ENCODE measurements around the gene CRACR2A. TPM values are rescaled to one million over a fixed set of nuclear protein-coding genes. Genes with fewer than 3 reads are reported as not detected.

Gene CRACR2A
- total RNA-seq: 1 to 10 TPM in 2 of 4 donors, under 1 TPM in 2; 0.47 to 1.7 (median 1.1) TPM

GRCh38 chr12:3752741-3753486 is at the start of gene CRACR2A:
Gene CRACR2A, minus strand, starts transcription at chr12:3753109. Its CDS starts 56,110 bp downstream, at chr12:3696999.
- peak; percentile 20 to 37 for ATAC-seq
- Histone ChIP-seq H3K4me1 (peaks cover 0 to 5% of the 10 kb centered on the region in 2 donors), H3K4me3 (peak within 1 kb of the TSS; percentile 46 to 65 (median 52)), H3K27ac (peak within 1 kb of the TSS; percentile 40 to 76 (median 66)), H3K9me3 (no peaks in the 10 kb centered on the region), H3K36me3 (no peaks in the 10 kb centered on the region), H3K27me3 (peaks cover 0 to 7% (median 0%) of the 10 kb centered on the region in 3 donors)
- DNase-seq: peak; percentile 14 to 38
- in situ Hi-C loops (cut with MboI; ENCODE audit: low sequenced_read_pairs in 4 of 4) (no loop called here), intact Hi-C loops (cut with DNase I; ENCODE audit: low total_unique reads) (no loop called here)
- TF ChIP-seq POLR2A (IDR thresholded peaks at IDR 0.05) (no peak), CTCF (IDR thresholded peaks at IDR 0.05 in 4 of 5, conservative IDR thresholded peaks at IDR 0.05 in 1 of 5) (peak in 4 of 5 experiments; percentile 51 to 67 (median 60))

- ATAC-seq: no peak
- in situ Hi-C loops (cut with MboI; ENCODE audit: low sequenced_read_pairs in 4 of 4): loop anchor here in 1 of 4 donors (25.0 kb wide), 1 partner anchor 660 kb away; no protein-coding TSS in a partner anchor
Measured at GRCh38 chr12:3797531-3798048, 44.7 kb upstream of the CRACR2A start.

GRCh38 chr12:3795492-3796133 is 42.7 kb upstream of the CRACR2A start:
- ATAC-seq (peak in 1 of 2 donors; percentile 86), DNase-seq (no peak)
- H3K27me3 ChIP-seq: no peaks in the 10 kb centered on the region
- peaks cover 10% of the 10 kb centered on the region in 2 donors for H3K4me1 ChIP-seq
- intact Hi-C loops (cut with DNase I; ENCODE audit: low total_unique reads): no loop called here
- TF ChIP-seq CTCF (IDR thresholded peaks at IDR 0.05 in 4 of 5, conservative IDR thresholded peaks at IDR 0.05 in 1 of 5): no peak
- no peak for TF ChIP-seq POLR2A (IDR thresholded peaks at IDR 0.05)
- H3K36me3 ChIP-seq: no peaks in the 10 kb centered on the region
- no peak overlapping the region for H3K27ac ChIP-seq
- no peak overlapping the region for H3K4me3 ChIP-seq
- no peaks in the 10 kb centered on the region for H3K9me3 ChIP-seq
- in situ Hi-C loops (cut with MboI; ENCODE audit: low sequenced_read_pairs in 4 of 4): loop anchor here in 1 of 4 donors (25.0 kb wide), 1 partner anchor 658 kb away; no protein-coding TSS in a partner anchor

More at GRCh38 chr12:3797531-3798048, 44.7 kb upstream of the CRACR2A start:
- Histone ChIP-seq H3K9me3 (no peaks in the 10 kb centered on the region), H3K36me3 (no peaks in the 10 kb centered on the region), H3K4me3 (no peak overlapping the region), H3K27ac (no peak overlapping the region), H3K27me3 (no peaks in the 10 kb centered on the region), H3K4me1 (peaks cover 10% of the 10 kb centered on the region in 2 donors)
- no peak for TF ChIP-seq CTCF (IDR thresholded peaks at IDR 0.05 in 4 of 5, conservative IDR thresholded peaks at IDR 0.05 in 1 of 5)
- TF ChIP-seq POLR2A (IDR thresholded peaks at IDR 0.05): no peak
- DNase-seq: no peak
- intact Hi-C loops (cut with DNase I; ENCODE audit: low total_unique reads): no loop called here

GRCh38 chr12:3795066-3795465 is 42.2 kb upstream of the CRACR2A start:
- DNase-seq: no peak
- TF ChIP-seq POLR2A (IDR thresholded peaks at IDR 0.05) (no peak), CTCF (IDR thresholded peaks at IDR 0.05 in 4 of 5, conservative IDR thresholded peaks at IDR 0.05 in 1 of 5) (no peak)
- ATAC-seq: no peak
- H3K4me1 ChIP-seq: peaks cover 10% of the 10 kb centered on the region in 2 donors
- H3K4me3 ChIP-seq: no peak overlapping the region
- in situ Hi-C loops (cut with MboI; ENCODE audit: low sequenced_read_pairs in 4 of 4): loop anchor here in 1 of 4 donors (25.0 kb wide), 1 partner anchor 658 kb away; no protein-coding TSS in a partner anchor
- H3K27ac ChIP-seq: no peak overlapping the region
- intact Hi-C loops (cut with DNase I; ENCODE audit: low total_unique reads): no loop called here
- no peaks in the 10 kb centered on the region for H3K9me3 ChIP-seq
- H3K27me3 ChIP-seq: no peaks in the 10 kb centered on the region
- H3K36me3 ChIP-seq: no peaks in the 10 kb centered on the region
